Measurements from ENCODE around the gene BRI3.

The BRI3 gene

DNA sequence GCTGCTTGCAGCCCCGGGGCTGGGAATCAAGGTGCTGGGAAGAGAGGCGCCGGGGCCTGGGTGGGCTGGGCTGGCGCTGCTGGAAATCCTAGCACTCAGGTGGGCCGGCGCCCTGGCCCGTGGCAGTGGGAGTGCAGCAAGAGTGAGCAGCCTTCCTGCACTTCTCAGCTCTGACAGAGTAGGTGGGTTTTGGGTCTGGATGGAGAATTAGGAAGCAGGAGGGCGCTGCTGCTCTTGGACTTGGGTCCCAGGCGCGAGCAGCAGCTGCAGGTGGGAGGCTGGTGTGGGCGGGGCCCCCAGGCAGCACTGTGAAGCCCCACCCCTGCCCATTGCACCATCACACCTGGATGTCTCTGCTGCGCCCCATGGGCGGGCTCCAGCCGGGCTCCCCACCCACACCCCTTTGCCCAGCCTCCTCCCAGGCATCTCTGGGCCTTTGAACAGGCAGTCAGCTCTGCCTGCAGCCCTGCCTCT lies 6.0 kb downstream of the BRI3 start:
- no peak for DNase-seq (ENCODE audit: low read depth)

DNA sequence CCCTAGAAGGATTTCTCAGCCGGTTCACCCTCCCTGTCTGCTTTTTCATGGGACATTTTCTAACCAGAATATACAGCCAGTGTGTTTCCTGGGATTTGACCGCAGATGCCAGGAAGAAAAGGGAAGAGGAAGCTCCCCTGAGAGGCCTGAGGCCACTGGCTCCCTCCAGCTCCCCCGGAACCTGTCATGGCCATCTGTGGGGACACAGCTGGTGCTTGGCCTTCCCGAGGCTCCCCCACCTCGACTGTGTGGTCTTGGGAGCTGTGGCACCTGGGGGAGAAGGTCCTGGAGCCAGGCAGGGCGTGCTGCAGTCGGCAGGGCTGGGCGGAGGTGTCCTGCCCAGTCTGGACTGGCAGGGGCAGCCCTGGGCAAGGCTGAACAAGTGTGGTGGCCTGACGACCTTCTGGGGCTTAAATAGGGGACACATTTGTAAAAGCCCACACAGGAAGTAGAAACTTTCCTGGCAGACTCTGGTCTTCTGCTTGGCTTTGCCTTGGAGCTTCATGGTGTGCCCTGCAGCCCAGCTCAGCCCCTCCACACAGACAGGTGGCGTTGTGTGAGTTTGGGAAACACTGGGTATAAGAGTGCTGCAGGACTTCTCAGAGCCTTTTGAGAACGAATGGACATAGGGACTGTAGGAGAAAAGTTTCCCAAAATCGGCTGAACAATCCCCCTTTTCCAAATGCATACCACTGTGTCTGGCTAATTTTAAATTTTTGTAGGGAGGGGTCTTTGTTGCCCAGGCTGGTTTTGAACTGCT lies 6.8 kb downstream of the BRI3 start:
- DNase-seq (ENCODE audit: low read depth): no peak

- DNase-seq (ENCODE audit: low read depth): no peak
These were observed 7.9 kb downstream of the BRI3 start for GRCh38 chr7:98289333-98289875.

DNA sequence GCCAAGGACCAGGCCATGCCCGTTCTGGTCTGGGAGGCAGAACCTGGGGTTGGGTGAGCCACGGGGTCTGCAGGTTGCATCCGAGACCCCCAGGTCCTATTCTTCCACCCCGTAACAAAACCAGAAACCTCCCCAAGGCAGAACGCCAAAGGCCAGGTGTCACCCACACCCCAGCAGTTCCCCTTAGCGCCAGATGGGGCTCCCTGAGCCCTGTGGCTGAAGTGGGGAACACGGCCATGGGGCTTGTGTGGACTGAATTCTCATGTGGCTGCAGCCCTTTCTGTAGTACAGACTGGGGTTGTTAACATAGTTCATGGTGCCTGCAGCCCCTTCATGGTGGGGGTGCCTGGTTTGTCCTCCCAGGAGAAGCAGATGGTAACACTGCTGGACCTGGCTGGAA lies 10.2 kb downstream of the BRI3 start:
- DNase-seq (ENCODE audit: low read depth): no peak

DNA sequence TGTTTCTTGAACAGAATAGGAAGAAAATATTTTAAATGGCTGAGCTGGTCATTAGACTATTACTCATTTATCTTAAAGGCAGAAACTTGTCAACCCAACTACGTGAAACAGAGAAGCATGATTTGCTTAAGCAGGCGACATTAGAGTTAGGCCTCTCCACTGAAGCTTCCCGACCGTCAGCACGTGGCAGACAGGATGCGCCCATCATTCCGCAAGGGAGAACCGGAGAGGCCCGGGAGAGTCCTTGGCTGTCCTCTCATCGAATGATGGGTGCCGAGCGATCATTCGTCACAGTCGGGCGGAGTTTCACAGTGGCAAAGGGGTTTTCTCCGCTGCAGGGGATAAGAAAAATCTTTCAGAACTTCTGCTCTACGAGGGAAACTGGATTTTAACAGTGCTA lies 11.8 kb downstream of the BRI3 start:
- DNase-seq (ENCODE audit: low read depth): no peak

GRCh38 chr7:98293746-98294145 lies 12.3 kb downstream of the BRI3 start:
- no peak for DNase-seq (ENCODE audit: low read depth)

GRCh38 chr7:98294326-98294725 lies 12.8 kb downstream of the BRI3 start:
- no peak for DNase-seq (ENCODE audit: low read depth)

DNA sequence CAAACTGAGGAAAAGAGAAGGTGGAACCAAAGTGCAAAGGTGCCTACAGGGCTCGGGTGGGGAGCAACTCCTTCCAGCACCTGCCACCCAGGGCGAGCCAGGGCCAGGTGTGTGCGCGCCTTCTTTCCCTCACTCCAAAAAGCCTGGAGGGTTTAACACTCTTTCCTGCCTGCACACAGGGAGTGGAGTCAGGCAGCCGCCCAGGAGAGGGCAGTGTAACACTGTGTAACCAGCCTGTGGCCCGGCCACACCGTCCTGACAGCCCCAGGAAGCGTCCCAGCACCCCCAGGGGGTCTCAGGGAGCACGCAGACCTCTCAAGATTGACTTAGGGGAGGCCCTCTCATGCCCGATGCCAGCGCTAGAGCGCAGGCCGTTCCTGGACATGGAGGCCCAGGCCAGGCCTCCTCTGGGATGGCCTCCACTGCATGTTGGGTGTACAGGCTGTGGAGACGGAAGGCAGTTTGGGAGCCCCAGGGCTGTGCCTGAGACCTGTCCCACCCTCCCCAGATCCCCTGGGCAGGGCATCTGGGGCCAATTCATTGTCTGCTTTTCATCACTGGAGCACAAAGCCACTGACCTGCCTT lies 13.4 kb downstream of the BRI3 start:
- no peak for DNase-seq (ENCODE audit: low read depth)

GRCh38 chr7:98295467-98296192 lies 14.1 kb downstream of the BRI3 start:
- DNase-seq (ENCODE audit: low read depth): no peak

DNA sequence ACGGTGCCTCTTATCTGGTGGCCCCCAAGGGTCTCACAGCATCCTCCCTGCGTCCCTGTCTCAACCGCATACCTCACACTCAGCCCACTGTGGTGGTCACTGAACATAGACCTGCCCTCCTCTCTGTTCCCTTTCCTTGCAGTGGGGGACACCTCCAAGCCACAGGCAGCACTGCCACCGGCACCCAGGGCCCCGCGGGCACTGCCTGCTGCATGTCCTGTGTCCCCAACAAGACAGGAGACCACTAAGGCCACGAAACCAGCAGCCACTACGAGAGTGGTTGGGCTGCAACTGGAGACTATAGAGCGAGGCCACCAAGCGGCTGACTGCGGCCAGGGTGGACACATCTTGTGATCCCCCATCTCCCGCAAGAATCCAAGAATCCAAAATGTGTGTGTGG lies 15.3 kb downstream of the BRI3 start:
- DNase-seq (ENCODE audit: low read depth): no peak

DNA sequence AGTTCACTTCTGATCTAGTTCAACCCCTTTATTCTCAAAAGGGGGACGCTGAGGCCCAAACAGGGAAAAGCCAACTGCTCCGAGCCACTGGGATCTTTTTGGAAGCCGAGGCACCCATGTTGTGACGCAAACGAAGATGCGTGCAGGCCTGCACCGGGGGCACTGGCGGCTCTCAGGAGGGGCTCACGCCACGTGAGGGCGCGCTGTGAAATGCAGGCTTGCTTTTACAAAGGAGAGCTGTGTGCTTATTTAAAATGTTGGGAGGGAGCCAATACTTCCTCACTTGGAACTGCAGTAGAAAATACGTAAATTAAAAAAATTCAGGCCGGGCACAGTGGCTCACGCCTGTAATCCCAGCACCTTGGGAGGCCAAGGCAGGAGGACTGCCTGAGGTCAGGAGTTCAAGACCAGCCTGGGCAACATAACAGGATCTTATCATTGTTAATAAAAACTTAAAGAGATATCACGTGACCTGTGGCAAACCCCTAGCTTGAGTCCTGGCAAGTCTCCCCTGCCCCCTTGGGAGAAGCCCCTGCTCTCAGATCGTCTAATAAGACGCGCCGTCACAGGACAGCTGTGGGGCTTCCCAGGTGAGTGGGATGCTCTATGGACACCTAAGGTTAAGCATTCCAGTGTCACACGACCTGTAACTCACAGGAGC lies 16.3 kb downstream of the BRI3 start:
- no peak for DNase-seq (ENCODE audit: low read depth)

GRCh38 chr7:98300595-98301372 lies 19.3 kb downstream of the BRI3 start:
- DNase-seq (ENCODE audit: low read depth): no peak

GRCh38 chr7:98301693-98302470 lies 20.4 kb downstream of the BRI3 start:
- no peak for DNase-seq (ENCODE audit: low read depth)

DNA sequence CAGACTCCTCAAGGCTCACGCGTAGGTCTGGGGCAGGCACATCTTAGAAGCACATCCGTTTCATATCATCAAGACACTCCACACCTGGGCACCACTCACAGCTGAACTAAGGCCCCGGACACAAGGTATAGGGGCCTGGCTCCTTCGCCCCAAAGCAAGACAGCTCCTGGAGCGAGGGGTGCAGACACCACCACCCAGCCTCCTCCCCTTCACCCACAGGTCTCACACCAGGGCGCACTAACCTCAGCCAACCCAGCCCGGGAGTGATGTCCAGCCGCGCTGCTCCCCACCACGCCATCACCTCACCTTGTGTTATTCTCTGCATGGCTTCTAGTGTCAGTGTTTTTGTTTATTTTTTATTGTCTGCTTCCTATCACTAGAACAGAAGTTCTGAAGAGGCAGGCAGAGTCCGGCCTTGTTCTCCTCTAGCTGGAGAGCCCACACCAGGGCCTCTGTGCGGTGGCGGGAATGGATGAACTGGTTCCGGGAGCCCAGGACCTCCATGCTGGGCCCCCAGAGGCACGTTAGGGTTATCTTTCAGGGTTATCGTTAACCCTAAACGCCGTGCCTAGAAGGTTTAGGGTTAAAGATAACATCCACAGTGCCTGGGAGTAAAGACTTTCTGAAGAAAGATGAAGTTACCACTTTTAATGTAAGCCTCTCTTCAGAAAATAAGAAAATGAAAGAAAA lies 21.8 kb downstream of the BRI3 start:
- DNase-seq (ENCODE audit: low read depth): no peak

DNA sequence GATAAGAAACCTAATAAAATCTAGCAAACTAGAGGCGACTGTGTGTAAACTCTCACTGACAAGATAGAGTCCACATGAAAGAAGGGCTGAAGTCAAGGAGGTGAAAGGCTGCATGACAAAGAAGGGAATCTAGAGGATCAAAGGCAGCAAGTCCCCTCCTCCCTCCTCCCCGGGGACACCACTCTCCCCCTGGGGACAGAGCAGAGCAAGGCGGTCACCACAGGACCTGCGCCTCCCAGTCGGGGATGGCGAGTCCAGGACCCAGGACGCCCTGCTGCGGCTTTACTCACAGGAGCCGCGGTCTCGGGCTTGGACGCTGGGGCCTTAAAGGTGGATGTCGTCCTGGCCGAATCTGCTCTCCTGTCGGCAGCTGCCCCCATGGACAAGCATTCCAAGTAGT lies 22.4 kb downstream of the BRI3 start:
- no peak for DNase-seq (ENCODE audit: low read depth)

GRCh38 chr7:98305951-98306535 lies 24.6 kb downstream of the BRI3 start:
- no peak for DNase-seq (ENCODE audit: low read depth)

GRCh38 chr7:98307971-98308466 lies 26.5 kb downstream of the BRI3 start:
- no peak for DNase-seq (ENCODE audit: low read depth)

GRCh38 chr7:98309566-98309965 lies 28.1 kb downstream of the BRI3 start:
- DNase-seq (ENCODE audit: low read depth): no peak

- DNase-seq (ENCODE audit: low read depth): no peak
These were observed 30.7 kb downstream of the BRI3 start for GRCh38 chr7:98312201-98312600.

DNA sequence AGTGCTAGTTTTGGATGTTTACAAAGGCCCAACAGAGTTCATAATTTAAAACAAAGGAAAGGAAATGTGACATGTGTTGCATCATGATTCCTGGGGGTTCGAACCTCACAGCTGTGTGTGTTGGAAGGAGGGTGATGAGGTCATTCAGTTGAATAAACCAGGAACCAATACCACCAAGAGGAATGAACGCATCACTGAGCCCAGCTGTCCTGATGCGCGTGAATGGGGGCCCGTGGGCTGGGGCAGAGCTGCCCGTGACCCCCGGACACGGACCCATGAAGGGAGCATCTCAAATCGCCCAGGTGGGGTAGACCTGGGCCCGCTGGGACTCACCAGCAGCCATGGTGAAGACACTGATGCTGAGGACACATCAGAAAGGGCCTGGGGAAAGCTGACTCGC lies 33.0 kb downstream of the BRI3 start:
- DNase-seq (ENCODE audit: low read depth): no peak

All from stimulated activated CD8-positive, alpha-beta memory T cell treated with anti-CD3 and anti-CD28 coated beads, Interleukin-7, amount 100 ng/mL, for 24 hours (primary cell).